Left ventricle myocardium inferior (tissue), 1 donor: ENCODE measurements around the gene NKX6-2. TPM values are rescaled to one million over a fixed set of nuclear protein-coding genes. Genes with fewer than 3 reads are reported as not detected.
"Not testable (repeated sequence)": the region's sequence is repeated elsewhere in the genome, so short reads cannot be mapped to it uniquely, and the experiment has no call there.

Experiments used
- DNase-seq: peaks from one replicate; pipeline ENCODE4 v3.0.0-alpha.2; 2020
- H3K27ac ChIP-seq: fragments of 200-600 bp; replicated peaks from 2 replicates; pipeline ENCODE4 v1.8.0; 2021
- H3K27me3 ChIP-seq: fragments of 200-600 bp; 2 replicates; pipeline ENCODE4 v1.8.0; 2021; ENCODE audit warnings: low read depth
- H3K36me3 ChIP-seq: fragments of 200-600 bp; 2 replicates; pipeline ENCODE4 v1.8.0; 2021
- H3K4me1 ChIP-seq: fragments of 200-600 bp; 2 replicates; pipeline ENCODE4 v1.8.0; 2021
- H3K4me3 ChIP-seq: fragments of 200-600 bp; 2 replicates; pipeline ENCODE4 v1.8.0; 2021; ENCODE audit warnings: mild to moderate bottlenecking, moderate library complexity
- H3K9me3 ChIP-seq: fragments of 200-600 bp; replicated peaks from 2 replicates; pipeline ENCODE4 v1.8.0; 2021
- intact Hi-C: fragments of 100-400 bp; cut with micrococcal nuclease; formaldehyde crosslinking; loops from one replicate; pipeline ENCODE4 v1.11.0; 2022
- total RNA-seq: library from RNA; stranded (reverse); fragmentation: NEBNext Ultra II Directional; extraction: Animal tissue kit (Norgen Biotek cat#: 25700); gene quantifications from one replicate; pipeline ENCODE4 v1.2.1, GENCODE V29; 2021
- TF ChIP-seq, protein P1 (sequence below): fragments of 200-600 bp; IDR thresholded peaks from 2 replicates; pipeline ENCODE4 v1.8.0; 2021; ENCODE audit warnings: antibody characterized with exemption, mild to moderate bottlenecking, borderline replicate concordance
- donor health status: DM: no; HTN: yes; CAD: no; lungs with severe emphysema.

The NKX6-2 gene
- total RNA-seq, 1 donor from 2014 or later: not detected

- TF ChIP-seq, protein P1, sequence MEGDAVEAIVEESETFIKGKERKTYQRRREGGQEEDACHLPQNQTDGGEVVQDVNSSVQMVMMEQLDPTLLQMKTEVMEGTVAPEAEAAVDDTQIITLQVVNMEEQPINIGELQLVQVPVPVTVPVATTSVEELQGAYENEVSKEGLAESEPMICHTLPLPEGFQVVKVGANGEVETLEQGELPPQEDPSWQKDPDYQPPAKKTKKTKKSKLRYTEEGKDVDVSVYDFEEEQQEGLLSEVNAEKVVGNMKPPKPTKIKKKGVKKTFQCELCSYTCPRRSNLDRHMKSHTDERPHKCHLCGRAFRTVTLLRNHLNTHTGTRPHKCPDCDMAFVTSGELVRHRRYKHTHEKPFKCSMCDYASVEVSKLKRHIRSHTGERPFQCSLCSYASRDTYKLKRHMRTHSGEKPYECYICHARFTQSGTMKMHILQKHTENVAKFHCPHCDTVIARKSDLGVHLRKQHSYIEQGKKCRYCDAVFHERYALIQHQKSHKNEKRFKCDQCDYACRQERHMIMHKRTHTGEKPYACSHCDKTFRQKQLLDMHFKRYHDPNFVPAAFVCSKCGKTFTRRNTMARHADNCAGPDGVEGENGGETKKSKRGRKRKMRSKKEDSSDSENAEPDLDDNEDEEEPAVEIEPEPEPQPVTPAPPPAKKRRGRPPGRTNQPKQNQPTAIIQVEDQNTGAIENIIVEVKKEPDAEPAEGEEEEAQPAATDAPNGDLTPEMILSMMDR: no peak
- Histone ChIP-seq H3K9me3 (no peaks in the 10 kb centered on the region), H3K27me3 (no peaks in the 10 kb centered on the region), H3K4me3 (no peak overlapping the region), H3K4me1 (no peaks in the 10 kb centered on the region), H3K27ac (no peak overlapping the region), H3K36me3 (peaks cover 5% of the 10 kb centered on the region)
- intact Hi-C loops: no loop called here
- DNase-seq: no peak
Observed at GRCh38 chr10:132744839-132745238, 41.1 kb downstream of the NKX6-2 start.

GRCh38 chr10:132743925-132744490 is 41.9 kb downstream of the NKX6-2 start:
- Histone ChIP-seq H3K36me3 (no peaks in the 10 kb centered on the region), H3K4me3 (no peak overlapping the region), H3K27ac (no peak overlapping the region), H3K4me1 (no peaks in the 10 kb centered on the region), H3K9me3 (no peaks in the 10 kb centered on the region), H3K27me3 (no peaks in the 10 kb centered on the region)
- TF ChIP-seq, protein P1: no peak
- intact Hi-C loops: no loop called here
- DNase-seq: no peak

DNA sequence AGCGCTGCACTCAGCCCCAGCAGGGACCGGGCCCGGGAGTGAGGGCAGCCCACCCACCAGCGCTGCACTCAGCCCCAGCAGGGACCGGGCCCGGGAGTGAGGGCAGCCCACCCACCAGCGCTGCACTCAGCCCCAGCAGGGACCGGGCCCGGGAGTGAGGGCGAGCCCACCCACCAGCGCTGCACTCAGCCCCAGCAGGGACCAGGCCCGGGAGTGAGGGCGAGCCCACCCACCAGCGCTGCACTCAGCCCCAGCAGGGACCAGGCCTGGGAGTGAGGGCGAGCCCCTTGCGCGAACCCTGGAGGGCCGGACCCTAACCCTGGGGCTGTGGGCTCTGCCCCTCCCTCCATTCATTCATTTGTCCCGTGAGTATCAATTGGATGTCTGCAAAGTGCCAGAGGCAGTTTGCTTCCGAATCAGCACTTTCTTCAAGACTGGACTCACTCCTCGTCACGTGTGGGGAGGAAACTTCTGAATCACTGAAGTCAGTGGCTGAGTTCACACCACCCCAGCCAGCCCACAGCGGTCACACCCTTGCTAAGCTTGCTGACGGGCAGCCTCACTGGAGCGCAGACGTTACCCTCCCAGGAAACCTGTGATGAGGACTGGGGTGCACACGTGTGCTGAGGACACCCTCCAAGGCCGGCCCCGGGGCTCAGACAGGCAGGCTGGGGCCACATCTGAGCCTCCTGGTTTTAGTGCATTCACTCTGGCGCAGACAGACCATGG is 42.6 kb downstream of the NKX6-2 start:
- intact Hi-C loops, H3K9me3 ChIP-seq, H3K36me3 ChIP-seq, DNase-seq, H3K4me1 ChIP-seq, H3K27ac ChIP-seq, H3K4me3 ChIP-seq, H3K27me3 ChIP-seq: not testable (repeated sequence)

- Histone ChIP-seq H3K4me3 (no peak overlapping the region), H3K36me3 (no peaks in the 10 kb centered on the region), H3K4me1 (peaks cover 12% of the 10 kb centered on the region), H3K27me3 (no peaks in the 10 kb centered on the region), H3K9me3 (no peaks in the 10 kb centered on the region), H3K27ac (no peak overlapping the region)
- intact Hi-C loops: no loop called here
- TF ChIP-seq, protein P1: no peak
- no peak for DNase-seq
Observed at GRCh38 chr10:132742837-132743194, 43.1 kb downstream of the NKX6-2 start.

- no peak for DNase-seq
- no peaks in the 10 kb centered on the region for H3K36me3 ChIP-seq
Observed at GRCh38 chr10:132742167-132742836, 43.6 kb downstream of the NKX6-2 start.

More at GRCh38 chr10:132742167-132742836, 43.6 kb downstream of the NKX6-2 start:
- Histone ChIP-seq H3K27ac (no peak overlapping the region), H3K4me3 (no peak overlapping the region), H3K27me3 (no peaks in the 10 kb centered on the region), H3K9me3 (no peaks in the 10 kb centered on the region), H3K4me1 (peaks cover 14% of the 10 kb centered on the region)
- TF ChIP-seq, protein P1: no peak
- intact Hi-C loops: no loop called here
